Measurements from ENCODE around the gene NRG4. TPM values are rescaled to one million over a fixed set of nuclear protein-coding genes. Genes with fewer than 3 reads are reported as not detected.
A peak's percentile ranks its signal among the peaks of the same experiment; 100 is the strongest.

The NRG4 gene
- total RNA-seq, 1 experiment from 2014 or later: 0.55 TPM

GRCh38 chr15:75902129-75902557, 110.1 kb downstream of the NRG4 start:
- peaks cover 45% of the 10 kb centered on the region for H3K4me1 Mint-ChIP-seq
- peak overlapping the region; percentile 67 for H3K4me3 Mint-ChIP-seq
- peak overlapping the region; percentile 100 for H3K27ac Mint-ChIP-seq
- POLR2A ChIA-PET: interaction anchor here (0.7 to 1.3 kb wide), 3 partner anchors 23 to 79 kb away, joined by 4 read pairs; partner anchors contain the start of gene UBE2Q2
- CTCF ChIA-PET: interaction anchor here (1.0 to 2.2 kb wide), 7 partner anchors 17 to 237 kb away, joined by 3 to 12 read pairs (median 5); no protein-coding TSS in a partner anchor
- TF ChIP-seq ZNF263 (CRISPR knock-in tag; IDR thresholded peaks at IDR 0.05; ENCODE audit: low read depth) (no peak), ZBTB43 (CRISPR knock-in tag; IDR thresholded peaks at IDR 0.05) (no peak), E2F5 (CRISPR knock-in tag; IDR thresholded peaks at IDR 0.05) (no peak), SP1 (CRISPR knock-in tag; conservative IDR thresholded peaks at IDR 0.05) (no peak; the same call in 1 of the 2 replicates), ZNF138 (CRISPR knock-in tag; conservative IDR thresholded peaks at IDR 0.05) (no peak), NFATC4 (CRISPR knock-in tag; IDR thresholded peaks at IDR 0.05) (no peak), TEAD1 (CRISPR knock-in tag; IDR thresholded peaks at IDR 0.05) (no peak), ATF3 (CRISPR knock-in tag; conservative IDR thresholded peaks at IDR 0.05) (no peak), RORB (CRISPR knock-in tag; IDR thresholded peaks at IDR 0.05) (no peak), RELA (CRISPR knock-in tag; IDR thresholded peaks at IDR 0.05; ENCODE audit: borderline replicate concordance) (no peak), NR1H2 (CRISPR knock-in tag; IDR thresholded peaks at IDR 0.05) (no peak), MYBL2 (CRISPR knock-in tag; IDR thresholded peaks at IDR 0.05) (no peak), NR3C1 (CRISPR knock-in tag; conservative IDR thresholded peaks at IDR 0.05; ENCODE audit: low read depth) (no peak), ZNF121 (CRISPR knock-in tag; IDR thresholded peaks at IDR 0.05) (no peak), ZNF416 (CRISPR knock-in tag; IDR thresholded peaks at IDR 0.05) (no peak)
- TF ChIP-seq, protein P1, sequence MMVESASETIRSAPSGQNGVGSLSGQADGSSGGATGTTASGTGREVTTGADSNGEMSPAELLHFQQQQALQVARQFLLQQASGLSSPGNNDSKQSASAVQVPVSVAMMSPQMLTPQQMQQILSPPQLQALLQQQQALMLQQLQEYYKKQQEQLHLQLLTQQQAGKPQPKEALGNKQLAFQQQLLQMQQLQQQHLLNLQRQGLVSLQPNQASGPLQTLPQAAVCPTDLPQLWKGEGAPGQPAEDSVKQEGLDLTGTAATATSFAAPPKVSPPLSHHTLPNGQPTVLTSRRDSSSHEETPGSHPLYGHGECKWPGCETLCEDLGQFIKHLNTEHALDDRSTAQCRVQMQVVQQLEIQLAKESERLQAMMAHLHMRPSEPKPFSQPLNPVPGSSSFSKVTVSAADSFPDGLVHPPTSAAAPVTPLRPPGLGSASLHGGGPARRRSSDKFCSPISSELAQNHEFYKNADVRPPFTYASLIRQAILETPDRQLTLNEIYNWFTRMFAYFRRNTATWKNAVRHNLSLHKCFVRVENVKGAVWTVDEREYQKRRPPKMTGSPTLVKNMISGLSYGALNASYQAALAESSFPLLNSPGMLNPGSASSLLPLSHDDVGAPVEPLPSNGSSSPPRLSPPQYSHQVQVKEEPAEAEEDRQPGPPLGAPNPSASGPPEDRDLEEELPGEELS (CRISPR knock-in tag; IDR thresholded peaks at IDR 0.05): no peak
- TF ChIP-seq, protein P2, sequence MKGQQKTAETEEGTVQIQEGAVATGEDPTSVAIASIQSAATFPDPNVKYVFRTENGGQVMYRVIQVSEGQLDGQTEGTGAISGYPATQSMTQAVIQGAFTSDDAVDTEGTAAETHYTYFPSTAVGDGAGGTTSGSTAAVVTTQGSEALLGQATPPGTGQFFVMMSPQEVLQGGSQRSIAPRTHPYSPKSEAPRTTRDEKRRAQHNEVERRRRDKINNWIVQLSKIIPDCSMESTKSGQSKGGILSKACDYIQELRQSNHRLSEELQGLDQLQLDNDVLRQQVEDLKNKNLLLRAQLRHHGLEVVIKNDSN (CRISPR knock-in tag; IDR thresholded peaks at IDR 0.05): no peak
- TF ChIP-seq, protein P3, sequence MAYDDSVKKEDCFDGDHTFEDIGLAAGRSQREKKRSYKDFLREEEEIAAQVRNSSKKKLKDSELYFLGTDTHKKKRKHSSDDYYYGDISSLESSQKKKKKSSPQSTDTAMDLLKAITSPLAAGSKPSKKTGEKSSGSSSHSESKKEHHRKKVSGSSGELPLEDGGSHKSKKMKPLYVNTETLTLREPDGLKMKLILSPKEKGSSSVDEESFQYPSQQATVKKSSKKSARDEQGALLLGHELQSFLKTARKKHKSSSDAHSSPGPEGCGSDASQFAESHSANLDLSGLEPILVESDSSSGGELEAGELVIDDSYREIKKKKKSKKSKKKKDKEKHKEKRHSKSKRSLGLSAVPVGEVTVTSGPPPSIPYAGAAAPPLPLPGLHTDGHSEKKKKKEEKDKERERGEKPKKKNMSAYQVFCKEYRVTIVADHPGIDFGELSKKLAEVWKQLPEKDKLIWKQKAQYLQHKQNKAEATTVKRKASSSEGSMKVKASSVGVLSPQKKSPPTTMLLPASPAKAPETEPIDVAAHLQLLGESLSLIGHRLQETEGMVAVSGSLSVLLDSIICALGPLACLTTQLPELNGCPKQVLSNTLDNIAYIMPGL (CRISPR knock-in tag; IDR thresholded peaks at IDR 0.05): no peak
- TF ChIP-seq, protein P4, sequence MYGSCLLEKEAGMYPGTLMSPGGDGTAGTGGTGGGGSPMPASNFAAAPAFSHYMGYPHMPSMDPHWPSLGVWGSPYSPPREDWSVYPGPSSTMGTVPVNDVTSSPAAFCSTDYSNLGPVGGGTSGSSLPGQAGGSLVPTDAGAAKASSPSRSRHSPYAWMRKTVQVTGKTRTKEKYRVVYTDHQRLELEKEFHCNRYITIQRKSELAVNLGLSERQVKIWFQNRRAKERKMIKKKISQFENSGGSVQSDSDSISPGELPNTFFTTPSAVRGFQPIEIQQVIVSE (CRISPR knock-in tag; IDR thresholded peaks at IDR 0.05; ENCODE audit: borderline replicate concordance): no peak
- TF ChIP-seq, protein P5, sequence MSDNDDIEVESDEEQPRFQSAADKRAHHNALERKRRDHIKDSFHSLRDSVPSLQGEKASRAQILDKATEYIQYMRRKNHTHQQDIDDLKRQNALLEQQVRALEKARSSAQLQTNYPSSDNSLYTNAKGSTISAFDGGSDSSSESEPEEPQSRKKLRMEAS (CRISPR knock-in tag; IDR thresholded peaks at IDR 0.05): no peak
- no peaks in the 10 kb centered on the region for H3K9me3 Mint-ChIP-seq
- peaks cover 26% of the 10 kb centered on the region for H3K36me3 Mint-ChIP-seq
- DNase-seq (ENCODE audit: low spot score) (peak; percentile 47), ATAC-seq (peak; percentile 26)
- H3K27me3 Mint-ChIP-seq (ENCODE audit: low read depth): no peaks in the 10 kb centered on the region
